HG03575 (cell line): Measurements from ENCODE around the gene PPP2R3C.
A peak's percentile ranks its signal among the peaks of the same experiment; 100 is the strongest.
"Not testable (repeated sequence)": the region's sequence is repeated elsewhere in the genome, so short reads cannot be mapped to it uniquely, and the experiment has no call there.

Source experiments
- ATAC-seq: cut with Tn5 transposase; IDR thresholded peaks from one replicate; pipeline ENCODE4 v1.9.1; 2021; ENCODE audit not compliant: unreplicated experiment, insufficient number of reproducible peaks, low FRiP score; ENCODE audit errors: extremely low read depth

Gene PPP2R3C

DNA sequence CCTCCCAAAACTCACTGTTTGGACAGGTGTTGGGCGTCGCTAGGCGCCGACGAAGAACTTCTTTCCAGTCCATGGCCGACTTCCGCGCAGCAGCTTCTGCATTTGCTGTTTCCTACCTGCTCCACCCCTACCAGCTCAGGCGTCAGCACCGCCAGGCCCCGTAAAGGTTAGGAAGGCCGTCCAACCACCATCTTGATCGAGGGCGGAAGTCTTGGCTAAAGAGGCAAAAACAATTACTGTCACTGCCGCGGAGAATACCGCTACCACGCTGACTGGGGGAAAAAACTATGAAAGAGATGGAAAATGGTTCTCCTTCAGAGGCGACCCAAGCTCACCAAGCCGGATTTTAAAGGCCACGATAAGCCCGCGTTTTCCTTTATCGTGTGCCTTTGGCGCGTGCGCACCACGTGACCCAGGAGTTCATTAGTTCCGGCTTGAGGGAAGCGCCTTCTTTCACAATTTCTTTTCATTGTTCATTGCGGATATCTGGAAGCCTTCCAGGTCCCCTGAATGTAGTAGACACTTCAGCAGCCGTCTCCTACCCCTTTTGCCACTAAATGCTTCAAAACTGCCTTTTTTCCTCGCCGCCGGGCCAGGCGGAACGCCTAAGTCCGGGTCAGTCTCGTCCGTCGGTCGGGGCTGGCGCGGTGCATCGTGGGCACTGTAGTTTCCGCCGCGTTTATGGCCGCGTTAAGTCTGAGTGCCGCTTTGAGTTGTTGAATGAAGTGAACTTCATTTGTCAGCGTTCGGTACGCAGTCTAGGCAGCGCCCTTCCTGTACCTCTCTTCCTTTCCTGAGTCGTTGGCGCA lies at the start of gene PPP2R3C, which contains the start of gene PRORP:
Gene PPP2R3C (minus strand): TSS at position 104 of the 809 bp plus-strand sequence. CDS start 31 bp downstream, at position 73.
Gene PRORP (plus strand): TSS at position 666 of the 809 bp plus-strand sequence. CDS start 694 bp downstream, outside the sequence.
- peak; percentile 68 for ATAC-seq

- ATAC-seq: no peak
Measured at GRCh38 chr14:35167496-35167895, 45.7 kb upstream of the PPP2R3C start.

GRCh38 chr14:35164849-35165248 lies 43.1 kb upstream of the PPP2R3C start:
- no peak for ATAC-seq

GRCh38 chr14:35163384-35163783 lies 41.6 kb upstream of the PPP2R3C start:
- no peak for ATAC-seq

- no peak for ATAC-seq
Measured at GRCh38 chr14:35161231-35161630, 39.4 kb upstream of the PPP2R3C start.

DNA sequence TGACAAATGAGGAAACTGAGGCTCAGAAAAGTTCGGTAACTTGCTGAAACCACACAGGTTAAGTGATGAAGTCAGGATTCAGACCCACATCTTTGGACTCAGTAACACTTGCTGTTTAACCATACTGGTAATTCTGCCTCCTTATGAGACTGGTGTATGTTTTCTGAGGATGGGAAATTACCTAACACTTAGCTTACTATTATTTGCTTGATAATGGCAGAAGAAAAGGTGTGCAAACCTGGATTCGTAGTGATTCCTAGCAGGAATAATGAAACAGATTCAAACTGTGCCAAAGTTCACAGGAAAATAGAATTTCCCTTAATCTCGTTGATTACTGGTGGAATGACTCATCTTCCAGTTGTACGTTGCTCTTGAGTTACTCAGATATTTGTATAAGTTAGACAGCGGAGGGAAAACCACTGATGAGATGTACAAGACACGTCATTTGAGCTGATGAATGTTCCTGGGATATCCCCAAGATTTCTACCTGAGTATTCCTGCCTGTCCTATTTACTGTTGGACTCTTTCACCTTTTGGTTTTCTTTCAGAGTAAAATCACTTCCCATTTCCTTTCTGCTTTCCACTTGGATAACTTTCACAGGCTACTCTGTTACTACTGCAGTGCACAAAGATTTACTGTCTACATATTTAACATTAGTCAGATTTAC lies 38.1 kb upstream of the PPP2R3C start:
- no peak for ATAC-seq

- ATAC-seq: no peak
Measured at GRCh38 chr14:35158951-35159653, 37.3 kb upstream of the PPP2R3C start.

GRCh38 chr14:35158491-35158890 lies 36.7 kb upstream of the PPP2R3C start:
- ATAC-seq: no peak

DNA sequence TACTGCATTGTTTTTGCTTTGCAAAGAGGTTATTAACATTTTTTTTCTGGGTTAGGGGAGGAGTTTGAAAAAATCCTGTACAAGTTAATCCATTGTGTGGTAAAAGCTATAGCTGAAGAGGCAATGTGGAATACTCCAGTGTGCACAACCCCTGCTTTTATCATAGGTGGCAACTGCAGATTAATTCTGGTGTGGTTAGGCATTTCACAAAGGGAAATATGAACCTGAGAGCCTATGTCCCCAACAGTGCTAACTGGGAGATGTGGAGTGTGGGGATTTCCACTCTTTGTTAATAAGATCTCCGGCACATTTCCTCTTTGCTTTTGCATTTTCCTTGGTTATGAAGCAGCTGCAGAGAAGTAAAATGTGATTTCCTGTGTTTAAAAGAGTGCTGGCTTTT lies 34.2 kb upstream of the PPP2R3C start:
- ATAC-seq: no peak

- ATAC-seq: no peak
Measured at GRCh38 chr14:35154016-35154415, 32.2 kb upstream of the PPP2R3C start.

DNA sequence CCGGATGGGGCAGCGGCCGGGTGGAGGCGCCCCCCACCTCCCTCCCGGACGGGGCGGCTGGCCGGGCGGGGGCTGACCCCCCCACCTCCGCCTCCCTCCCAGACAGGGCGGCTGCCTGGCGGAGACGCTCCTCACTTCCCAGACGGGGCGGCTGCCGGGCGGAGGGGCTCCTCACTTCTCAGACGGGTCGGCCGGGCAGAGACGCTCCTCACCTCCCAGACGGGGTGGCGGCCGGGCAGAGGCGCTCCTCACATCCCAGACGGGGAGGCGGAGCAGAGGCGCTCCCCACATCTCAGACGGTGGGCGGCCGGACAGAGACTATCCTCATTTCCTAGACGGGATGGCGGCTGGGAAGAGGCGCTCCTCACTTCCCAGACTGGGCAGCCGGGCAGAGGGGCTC lies 30.7 kb upstream of the PPP2R3C start:
- ATAC-seq: not testable (repeated sequence)

- no peak for ATAC-seq
Measured at GRCh38 chr14:35149239-35149638, 27.4 kb upstream of the PPP2R3C start.

- ATAC-seq: no peak
Measured at GRCh38 chr14:35147711-35148110, 25.9 kb upstream of the PPP2R3C start.

- no peak for ATAC-seq
Measured at GRCh38 chr14:35147186-35147585, 25.4 kb upstream of the PPP2R3C start.

DNA sequence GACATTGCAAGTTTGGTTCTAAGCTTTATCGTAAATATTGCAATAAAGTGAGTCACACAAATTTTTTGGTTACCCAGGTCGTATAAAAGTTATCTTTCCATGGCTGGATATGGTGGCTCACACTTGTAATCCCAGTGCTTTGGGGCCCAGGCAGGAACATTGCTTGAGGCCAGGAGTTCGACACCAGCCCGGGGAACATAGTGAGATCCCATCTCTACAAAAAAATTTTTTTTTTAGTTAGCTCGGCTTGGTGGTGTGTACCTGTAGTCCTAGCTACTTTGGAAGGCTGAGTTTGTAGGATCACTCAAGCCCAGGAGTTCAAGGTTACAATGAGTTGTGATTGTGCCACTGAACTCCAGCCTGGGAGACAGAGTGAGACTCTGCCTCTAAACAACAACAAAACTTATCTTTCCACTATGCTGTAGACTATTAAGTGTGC lies 24.9 kb upstream of the PPP2R3C start:
- no peak for ATAC-seq

GRCh38 chr14:35144029-35144428 lies 22.2 kb upstream of the PPP2R3C start:
- ATAC-seq: no peak

DNA sequence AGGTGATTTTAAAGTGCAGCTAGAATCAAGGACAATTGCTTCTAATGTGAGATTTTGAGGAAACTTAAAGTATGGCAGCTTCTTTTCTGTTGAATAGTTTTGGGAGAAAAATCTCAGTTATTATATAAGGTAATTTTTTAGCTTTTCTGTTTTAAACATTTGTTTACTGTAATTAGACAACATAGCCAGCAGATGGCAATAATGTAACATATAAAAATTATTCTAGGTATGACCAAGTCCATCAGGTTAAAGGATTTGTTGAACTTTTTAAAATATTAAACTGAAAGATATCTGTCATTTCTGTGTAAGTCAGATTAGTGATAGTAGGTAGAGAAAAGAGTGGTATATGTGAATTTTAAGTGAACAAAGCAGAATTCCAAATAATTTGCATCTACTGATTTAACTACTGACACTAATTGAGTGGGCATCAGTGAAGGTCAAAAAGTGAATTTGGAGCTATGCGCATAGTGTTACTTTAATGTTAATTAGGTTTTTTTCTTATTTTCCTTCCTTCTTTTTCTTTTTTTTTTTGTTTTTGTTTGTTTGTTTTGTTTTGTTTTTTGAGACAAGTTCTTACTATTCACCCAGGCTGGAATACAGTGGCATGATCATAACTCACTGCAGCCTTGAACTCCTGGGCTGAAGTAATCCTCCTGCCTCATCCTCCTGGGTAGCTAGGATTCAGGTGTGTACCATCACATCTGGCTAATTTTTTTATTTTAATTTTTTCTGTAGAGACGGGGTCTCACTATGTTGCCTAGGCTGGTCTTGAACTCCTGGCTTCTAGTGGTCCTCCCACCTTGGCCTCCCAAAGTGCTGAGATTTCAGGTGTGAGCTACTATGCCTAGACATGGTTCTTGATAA lies 19.2 kb upstream of the PPP2R3C start:
- ATAC-seq: no peak

DNA sequence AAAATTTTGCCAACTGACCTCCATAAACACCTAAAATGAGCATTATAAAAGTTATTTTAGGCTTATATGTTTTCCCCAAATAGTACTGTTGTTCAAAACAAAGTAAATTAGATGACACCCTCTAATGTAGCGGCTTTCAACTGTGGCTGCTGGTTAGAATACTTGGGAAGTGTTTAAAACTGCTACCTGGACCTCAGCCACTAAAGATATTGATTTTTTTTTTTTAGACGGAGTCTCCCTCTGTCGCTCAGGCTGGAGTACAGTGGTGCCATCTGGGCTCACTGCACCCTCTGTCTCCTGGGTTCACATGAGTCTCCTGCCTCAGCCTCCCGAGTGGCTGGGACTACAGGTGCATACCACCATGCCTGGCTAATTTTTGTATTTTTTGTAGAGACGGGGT lies 16.8 kb upstream of the PPP2R3C start:
- no peak for ATAC-seq
